HG03565 (cell line): Measurements from ENCODE around the gene BPIFB6.

Source experiments
- ATAC-seq: cut with Tn5 transposase; IDR thresholded peaks from one replicate; pipeline ENCODE4 v1.9.1; 2021; ENCODE audit warnings: mild to moderate bottlenecking, moderate library complexity; ENCODE audit not compliant: unreplicated experiment

The BPIFB6 gene

GRCh38 chr20:33082546-33082945 is 51.1 kb downstream of the BPIFB6 start:
- no peak for ATAC-seq

- ATAC-seq, result no peak
These were observed 52.3 kb downstream of the BPIFB6 start for GRCh38 chr20:33083544-33084340.

GRCh38 chr20:33084722-33085121 is 53.3 kb downstream of the BPIFB6 start:
- ATAC-seq, result no peak

GRCh38 chr20:33086052-33086722 is 54.7 kb downstream of the BPIFB6 start:
- no peak for ATAC-seq

GRCh38 chr20:33091147-33091546 is 59.7 kb downstream of the BPIFB6 start:
- ATAC-seq, result no peak

- no peak for ATAC-seq
These were observed 60.2 kb downstream of the BPIFB6 start for GRCh38 chr20:33091693-33092092.

- no peak for ATAC-seq
These were observed 60.9 kb downstream of the BPIFB6 start for GRCh38 chr20:33092361-33092760.

GRCh38 chr20:33093074-33093473 is 61.6 kb downstream of the BPIFB6 start:
- ATAC-seq, result no peak

GRCh38 chr20:33093582-33093981 is 62.1 kb downstream of the BPIFB6 start:
- ATAC-seq, result no peak
